HG02973 (cell line): ENCODE results near the gene PNPLA6.

Experiments used
- ATAC-seq: cut with Tn5 transposase; IDR thresholded peaks from one replicate; pipeline ENCODE4 v1.9.1; 2021; ENCODE audit warnings: moderate library complexity; ENCODE audit not compliant: unreplicated experiment

PNPLA6 gene

GRCh38 chr19:7515110-7515644 lies 20.3 kb upstream of the PNPLA6 start:
- ATAC-seq: no peak

- no peak for ATAC-seq
These were observed 19.8 kb upstream of the PNPLA6 start, which contains the start of gene ZNF358 for GRCh38 chr19:7515645-7516151. TSS of gene ZNF358 (plus strand) at chr19:7516103. CDS start at chr19:7519243, 3,140 bp downstream.

GRCh38 chr19:7516333-7516732 lies 19.2 kb upstream of the PNPLA6 start:
- no peak for ATAC-seq

GRCh38 chr19:7516878-7517277 lies 18.6 kb upstream of the PNPLA6 start:
- ATAC-seq: no peak

- ATAC-seq: no peak
These were observed 16.0 kb upstream of the PNPLA6 start for GRCh38 chr19:7519361-7520130.

GRCh38 chr19:7520131-7521051 lies 15.1 kb upstream of the PNPLA6 start:
- ATAC-seq: no peak

- no peak for ATAC-seq
These were observed 13.9 kb upstream of the PNPLA6 start for GRCh38 chr19:7521551-7522071.

DNA sequence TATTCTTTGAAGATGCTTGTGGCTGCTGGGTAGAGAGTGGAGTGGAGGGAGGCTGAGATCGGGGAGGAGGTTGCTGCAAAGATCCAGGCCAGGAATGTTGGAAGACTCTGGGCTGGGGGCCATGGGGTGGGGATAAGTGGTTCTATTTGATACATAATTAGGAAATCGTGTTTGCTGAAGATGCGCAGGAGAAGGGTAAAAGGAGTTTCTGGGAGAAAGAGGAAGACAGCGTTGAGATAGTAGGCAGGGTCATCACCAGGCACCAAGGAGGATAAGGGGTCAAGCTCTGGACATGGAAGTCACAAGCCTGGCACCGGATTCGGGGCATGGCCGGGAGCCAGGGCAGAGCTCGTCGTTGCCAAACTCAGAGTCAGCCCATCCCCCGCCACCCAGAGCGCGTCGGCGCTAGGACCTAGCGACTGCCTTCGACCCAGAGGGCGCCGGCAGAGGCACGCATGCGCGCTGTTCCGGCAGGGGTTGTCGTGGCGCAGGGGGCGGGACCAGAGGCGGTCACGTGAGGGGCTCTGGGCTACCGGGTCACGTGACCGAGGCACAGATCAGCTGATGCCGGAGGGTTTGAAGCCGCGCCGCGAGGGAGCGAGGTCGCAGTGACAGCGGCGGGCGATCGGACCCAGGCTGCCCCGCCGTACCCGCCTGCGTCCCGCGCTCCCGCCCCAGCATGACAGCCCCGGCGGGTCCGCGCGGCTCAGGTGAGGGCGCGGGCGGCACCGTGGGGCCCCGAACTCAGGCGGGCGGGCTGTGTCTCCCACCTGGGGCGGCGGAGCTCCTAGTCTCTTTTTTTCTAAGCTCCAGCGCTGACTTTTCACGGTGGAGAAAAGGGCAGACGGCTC lies 13.2 kb upstream of the PNPLA6 start, which contains the start of gene MCOLN1:
MCOLN1 (plus strand) TSS at position 553 of the 851 bp plus-strand sequence; CDS start at position 680, 127 bp downstream.
- ATAC-seq: peak; percentile 74

DNA sequence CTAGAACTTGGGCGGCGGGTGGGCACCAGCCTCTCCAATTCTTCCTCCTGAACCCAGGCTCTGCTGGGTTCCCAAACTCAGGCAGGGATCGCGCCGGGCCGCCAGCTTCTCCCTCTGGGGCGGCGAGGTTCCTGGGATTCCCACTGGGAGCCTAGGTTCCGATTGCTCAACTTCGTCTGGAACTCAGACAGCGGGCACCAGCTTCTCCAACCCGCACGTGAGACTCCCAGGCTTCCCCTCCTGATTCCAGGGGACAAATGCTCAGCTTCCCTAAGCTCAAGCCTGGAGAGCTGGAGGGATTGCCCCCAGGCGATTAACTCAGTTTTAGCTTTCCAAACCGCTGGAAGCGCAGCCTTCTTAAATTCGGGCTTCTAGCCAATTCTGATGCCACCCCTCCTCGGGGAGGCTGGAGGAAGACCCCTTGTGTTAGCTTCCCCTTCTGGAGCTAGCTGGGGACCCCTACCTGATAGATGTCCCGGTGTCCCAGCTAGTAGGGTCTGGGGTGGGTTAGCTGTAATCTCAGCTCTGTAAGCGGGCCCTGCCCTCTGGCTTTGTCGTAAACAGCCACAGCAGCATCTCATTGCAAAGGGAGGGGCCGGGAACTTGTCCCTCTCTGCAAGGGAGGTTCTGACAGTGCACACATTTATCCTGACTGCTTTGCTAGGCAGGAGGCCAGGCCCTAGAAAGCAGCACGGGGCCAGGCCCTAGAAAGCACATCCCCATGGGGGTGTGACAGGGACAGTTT lies 12.4 kb upstream of the PNPLA6 start:
- ATAC-seq: no peak

GRCh38 chr19:7524523-7524922 lies 11.0 kb upstream of the PNPLA6 start:
- ATAC-seq: no peak

DNA sequence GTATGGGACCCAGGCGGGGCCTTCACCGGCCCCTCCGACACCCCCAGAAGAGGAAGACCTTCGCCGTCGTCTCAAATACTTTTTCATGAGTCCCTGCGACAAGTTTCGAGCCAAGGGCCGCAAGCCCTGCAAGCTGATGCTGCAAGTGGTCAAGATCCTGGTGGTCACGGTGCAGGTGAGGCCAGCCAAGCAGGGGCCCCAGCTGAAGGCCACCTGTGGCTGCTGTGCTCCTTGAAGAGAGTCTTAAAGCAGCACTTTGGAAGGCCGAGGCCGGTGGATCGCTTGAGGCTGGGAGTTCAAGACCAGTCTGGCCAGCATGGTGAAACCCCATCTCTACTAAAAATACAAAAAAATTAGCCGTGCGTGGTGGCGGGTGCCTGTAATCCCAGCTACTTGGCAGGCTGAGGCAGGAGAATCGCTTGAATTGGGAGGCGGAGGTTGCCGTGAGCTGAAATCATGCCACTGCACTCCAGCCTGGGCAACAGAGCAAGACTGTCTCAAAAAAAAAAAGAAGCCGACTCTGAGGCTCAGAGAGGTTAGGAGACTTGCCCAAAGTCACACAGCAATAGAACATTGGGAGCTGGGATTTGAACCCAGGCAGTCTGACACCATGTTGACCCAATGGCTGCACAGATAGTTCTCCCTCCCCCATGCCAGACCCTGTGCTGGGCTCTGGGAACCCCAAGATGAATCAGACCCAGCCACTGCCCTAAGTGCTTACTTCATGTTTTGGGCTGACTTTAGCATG lies 10.4 kb upstream of the PNPLA6 start:
- no peak for ATAC-seq

DNA sequence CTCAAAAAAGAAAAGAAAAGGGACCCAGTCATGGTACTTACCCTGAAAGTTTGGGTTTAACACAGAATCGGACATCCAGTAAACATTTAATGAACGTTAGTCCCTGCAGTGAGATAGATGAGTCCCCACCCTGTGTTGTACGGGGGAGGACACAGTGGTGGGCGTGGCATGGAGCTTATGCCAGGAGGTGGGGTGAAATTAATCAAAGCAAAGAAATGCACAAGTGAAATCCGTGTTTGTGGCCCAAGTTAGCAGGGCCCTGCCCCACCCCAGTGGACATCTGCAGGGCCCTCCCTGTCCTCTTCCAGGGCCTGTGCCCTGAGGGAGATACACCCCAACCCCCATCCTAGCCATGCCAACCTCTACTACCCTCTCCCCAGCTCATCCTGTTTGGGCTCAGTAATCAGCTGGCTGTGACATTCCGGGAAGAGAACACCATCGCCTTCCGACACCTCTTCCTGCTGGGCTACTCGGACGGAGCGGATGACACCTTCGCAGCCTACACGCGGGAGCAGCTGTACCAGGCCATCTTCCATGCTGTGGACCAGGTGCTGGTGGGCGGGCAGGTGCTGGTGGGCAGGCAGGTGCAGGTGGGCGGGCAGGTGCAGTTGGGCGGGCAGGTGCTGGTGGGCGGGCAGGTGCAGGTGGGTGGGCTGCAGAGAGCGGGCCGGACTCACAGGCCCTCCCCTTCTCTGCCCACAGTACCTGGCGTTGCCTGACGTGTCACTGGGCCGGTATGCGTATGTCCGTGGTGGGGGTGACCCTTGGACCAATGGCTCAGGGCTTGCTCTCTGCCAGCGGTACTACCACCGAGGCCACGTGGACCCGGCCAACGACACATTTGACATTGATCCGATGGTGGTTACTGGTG lies 9.2 kb upstream of the PNPLA6 start:
- ATAC-seq: no peak

- no peak for ATAC-seq
These were observed 7.9 kb upstream of the PNPLA6 start for GRCh38 chr19:7527516-7528191.

DNA sequence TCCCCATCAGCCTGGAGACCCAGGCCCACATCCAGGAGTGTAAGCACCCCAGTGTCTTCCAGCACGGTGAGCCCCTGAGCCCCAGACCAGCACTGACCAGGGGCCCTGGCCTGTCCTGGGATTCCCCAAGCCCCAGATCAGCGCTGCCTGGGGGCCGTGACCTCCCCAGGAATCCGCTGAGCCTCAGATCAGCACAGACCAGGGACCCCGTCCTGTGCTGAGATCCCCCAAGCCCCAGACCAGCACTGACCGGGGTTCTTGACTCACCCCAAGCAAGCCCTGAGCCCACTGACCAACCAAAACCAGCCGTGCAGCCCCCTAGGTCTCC lies 7.4 kb upstream of the PNPLA6 start:
- ATAC-seq: no peak

DNA sequence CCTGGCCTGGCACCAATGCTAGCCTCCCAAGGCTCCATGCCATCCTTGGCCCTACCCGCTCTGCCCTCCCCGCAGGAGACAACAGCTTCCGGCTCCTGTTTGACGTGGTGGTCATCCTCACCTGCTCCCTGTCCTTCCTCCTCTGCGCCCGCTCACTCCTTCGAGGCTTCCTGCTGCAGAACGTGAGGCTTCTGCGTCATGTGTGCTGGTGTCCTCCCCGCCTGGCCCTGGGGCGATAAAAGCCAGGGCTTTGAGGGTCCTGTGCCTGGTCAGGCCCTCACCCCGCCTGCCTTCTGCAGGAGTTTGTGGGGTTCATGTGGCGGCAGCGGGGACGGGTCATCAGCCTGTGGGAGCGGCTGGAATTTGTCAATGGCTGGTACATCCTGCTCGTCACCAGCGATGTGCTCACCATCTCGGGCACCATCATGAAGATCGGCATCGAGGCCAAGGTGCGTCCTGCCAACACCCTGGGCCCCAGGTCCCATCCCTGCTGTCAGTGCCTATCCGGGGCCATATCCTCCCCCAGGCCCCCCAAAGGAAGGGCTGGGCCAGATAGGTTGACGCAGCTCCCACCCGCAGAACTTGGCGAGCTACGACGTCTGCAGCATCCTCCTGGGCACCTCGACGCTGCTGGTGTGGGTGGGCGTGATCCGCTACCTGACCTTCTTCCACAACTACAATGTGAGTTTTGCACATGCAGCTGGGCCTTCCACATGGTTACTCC lies 6.8 kb upstream of the PNPLA6 start:
- no peak for ATAC-seq

DNA sequence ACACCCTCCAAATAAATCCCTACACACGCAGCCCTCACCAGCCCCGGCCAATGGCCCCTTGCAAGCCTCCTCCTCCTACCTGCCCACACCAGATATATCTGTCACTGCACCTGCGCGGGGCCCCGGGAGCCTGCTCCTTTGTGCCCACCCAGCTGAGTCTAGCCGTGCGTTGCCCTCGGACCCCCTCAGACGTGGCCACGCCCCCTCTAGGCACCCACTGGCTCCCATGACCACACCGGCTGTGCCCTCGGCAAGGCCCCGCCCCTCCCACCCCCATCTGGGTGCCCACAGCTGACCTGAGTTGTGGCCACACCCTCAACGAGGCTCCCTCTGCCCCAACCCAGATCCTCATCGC lies 6.3 kb upstream of the PNPLA6 start:
- ATAC-seq: no peak
